Measurements from ENCODE around the gene TARM1.

The TARM1 gene

DNA sequence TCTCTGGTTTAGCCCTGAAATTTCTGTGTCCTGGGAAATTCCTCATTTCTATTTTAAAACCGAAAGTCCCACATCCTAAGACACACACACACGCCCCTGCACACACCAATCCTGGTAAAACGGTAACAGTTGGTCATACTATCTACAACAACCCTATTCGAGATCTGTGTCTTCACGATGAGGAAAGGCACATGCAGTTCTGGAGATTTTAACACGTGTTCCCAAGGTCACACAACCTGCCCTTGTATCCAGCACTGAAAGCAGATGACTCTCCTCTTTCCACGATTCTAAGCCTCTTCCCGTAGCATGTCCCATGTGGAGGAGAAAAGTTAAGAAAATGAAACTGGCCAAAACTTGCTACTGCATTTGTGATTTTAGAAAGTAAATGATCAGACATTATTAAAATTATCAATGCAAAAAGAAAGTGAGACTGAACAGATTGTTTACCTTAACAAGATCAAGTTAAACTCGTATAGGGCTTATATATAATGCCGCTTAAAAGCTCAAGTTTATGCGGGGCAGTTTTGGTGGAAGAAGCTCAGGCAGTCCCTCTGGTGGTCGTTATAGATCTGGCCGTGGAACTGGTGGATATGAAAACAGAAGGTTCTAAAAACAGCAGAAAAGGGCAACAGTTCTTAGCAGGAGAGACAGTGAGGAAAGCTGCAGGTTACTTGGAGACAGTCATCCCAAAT is 50.1 kb downstream of the TARM1 start:
- TF ChIP-seq POLR2A (IDR thresholded peaks at IDR 0.05; ENCODE audit: low read depth, low read length), result no peak
- no peak for FAIRE-seq
- no peak for DNase-seq (ENCODE audit: insufficient read length, low spot score)

DNA sequence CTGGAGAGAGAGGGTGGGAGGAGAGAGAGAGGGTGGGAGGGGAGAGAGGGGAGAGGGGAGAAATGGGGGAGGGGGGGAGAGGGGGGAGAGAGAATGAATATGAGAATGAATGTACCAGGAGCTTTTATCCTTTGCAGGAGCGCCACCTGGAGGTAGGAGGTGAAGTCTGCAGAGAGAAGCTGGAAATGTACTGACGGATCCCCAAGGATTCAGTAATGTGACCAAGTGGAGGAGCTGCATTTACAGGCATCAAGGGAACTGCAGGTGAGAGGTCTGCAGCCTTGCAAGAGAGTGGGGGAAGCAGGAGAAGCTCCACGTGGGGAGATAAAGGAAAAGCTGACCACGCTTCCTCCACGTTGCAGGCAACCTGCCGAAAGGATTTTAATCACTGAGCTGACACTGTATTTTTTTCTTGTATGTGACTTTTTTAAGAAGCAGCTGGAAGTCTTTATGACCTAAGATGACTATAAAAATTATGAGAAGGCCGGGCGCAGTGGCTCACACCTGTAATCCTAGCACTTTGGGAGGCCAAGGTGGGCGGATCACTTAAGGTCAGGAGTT is 51.2 kb downstream of the TARM1 start:
- DNase-seq (ENCODE audit: insufficient read length, low spot score) (peak; percentile 63), FAIRE-seq (peak; percentile 41)
- no peak for TF ChIP-seq POLR2A (IDR thresholded peaks at IDR 0.05; ENCODE audit: low read depth, low read length)

DNA sequence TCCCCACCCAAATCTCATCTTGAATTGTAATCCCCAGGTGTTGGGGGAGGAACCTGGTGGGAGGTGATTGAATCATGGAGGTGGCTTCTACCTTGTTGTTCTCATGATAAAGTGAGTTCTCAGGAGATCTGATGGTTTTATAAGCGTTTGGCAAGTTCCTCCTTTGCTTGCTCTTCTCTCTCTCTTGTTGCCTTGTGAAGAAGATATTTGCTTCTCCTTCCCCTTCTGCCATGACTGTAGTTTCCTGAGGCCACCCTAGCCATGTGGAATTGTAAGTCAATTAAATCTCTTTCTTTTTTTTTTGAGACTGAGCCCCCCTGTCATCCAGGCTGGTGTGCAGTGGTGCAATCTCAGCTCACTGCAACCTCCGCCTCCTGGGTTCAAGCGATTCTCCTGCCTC is 51.9 kb downstream of the TARM1 start:
- no peak for TF ChIP-seq POLR2A (IDR thresholded peaks at IDR 0.05; ENCODE audit: low read depth, low read length)
- FAIRE-seq (no peak), DNase-seq (ENCODE audit: insufficient read length, low spot score) (no peak)

DNA sequence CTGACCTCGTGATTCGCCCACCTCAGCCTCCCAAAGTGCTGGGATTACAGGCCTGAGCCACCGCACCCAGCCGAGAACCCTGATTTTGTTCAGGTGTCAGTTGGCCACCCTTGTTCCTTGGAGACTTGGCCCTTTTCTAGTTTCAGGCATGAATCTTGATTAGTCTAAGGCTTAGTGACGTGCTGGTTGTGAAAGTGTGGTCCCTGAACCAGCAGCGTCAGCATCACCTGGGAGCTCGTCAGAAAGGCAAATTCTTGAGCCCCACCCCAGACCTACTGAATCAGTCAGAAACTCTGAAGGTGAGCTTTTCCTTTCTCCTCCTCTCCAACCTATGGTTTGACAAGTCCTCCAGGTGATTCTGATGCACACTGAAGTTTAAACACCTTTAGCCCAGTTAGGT is 54.5 kb downstream of the TARM1 start:
- DNase-seq (ENCODE audit: insufficient read length, low spot score), result no peak
- FAIRE-seq, result no peak
- TF ChIP-seq POLR2A (IDR thresholded peaks at IDR 0.05; ENCODE audit: low read depth, low read length), result no peak

DNA sequence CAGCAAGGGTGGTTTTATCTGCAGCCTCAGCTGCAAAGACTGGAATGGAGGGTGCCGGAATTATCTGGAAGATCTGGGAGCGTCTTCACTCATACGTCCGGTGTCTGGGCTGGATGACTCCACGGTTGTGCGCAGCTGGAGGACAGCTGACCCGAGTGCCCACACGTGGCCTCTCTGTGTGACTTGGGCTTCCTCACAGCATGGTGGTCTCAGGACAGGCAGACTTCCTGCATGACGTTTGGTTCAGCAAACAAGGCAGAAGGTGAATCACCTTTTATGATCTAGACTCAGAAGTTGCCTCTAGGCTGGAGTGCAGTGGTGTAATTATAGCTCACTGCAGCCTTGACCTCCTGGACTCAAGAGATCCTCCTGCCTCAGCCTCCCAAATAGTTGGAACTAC is 56.5 kb downstream of the TARM1 start:
- no peak for FAIRE-seq
- TF ChIP-seq POLR2A (IDR thresholded peaks at IDR 0.05; ENCODE audit: low read depth, low read length), result no peak
- DNase-seq (ENCODE audit: insufficient read length, low spot score), result no peak

DNA sequence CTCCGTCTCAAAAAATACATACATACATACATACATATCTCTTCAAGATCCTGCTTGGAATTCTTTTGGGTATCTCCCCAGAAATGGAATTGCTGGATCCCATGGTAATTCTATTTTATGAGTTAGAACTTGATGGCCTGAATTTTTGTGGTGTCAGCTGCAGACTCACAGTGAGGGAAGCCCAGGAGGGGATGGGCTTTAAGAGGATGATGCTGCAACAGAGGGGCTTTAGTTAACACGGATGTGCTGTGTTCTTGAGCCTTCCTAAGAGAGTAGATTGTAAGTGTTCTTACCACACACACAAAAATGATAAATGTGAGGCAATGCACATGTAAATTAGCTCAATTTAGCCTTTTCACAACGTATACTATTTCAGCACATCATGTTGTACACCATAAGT is 58.0 kb downstream of the TARM1 start:
- no peak for DNase-seq (ENCODE audit: insufficient read length, low spot score)
- FAIRE-seq, result no peak
- TF ChIP-seq POLR2A (IDR thresholded peaks at IDR 0.05; ENCODE audit: low read depth, low read length), result no peak

DNA sequence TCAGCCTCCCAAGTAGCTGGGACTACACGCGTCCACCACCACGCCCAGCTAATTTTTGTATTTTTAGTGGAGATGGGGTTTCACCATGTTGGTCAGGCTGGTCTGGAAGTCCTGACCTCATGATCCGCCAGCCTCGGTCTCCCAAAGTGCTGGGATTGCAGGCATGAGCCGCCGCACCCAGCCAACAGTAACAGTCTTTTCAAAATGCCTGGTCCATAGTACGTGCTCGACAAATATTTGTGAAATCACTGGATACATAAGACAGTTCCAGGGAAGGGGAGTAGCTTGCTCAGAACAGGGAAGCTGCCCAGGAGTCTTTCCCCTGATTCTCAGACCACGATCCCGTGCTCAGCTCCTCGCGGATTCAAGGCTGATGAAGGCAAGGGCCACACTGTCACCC is 59.2 kb downstream of the TARM1 start:
- no peak for DNase-seq (ENCODE audit: insufficient read length, low spot score)
- TF ChIP-seq POLR2A (IDR thresholded peaks at IDR 0.05; ENCODE audit: low read depth, low read length), result no peak
- FAIRE-seq, result no peak

DNA sequence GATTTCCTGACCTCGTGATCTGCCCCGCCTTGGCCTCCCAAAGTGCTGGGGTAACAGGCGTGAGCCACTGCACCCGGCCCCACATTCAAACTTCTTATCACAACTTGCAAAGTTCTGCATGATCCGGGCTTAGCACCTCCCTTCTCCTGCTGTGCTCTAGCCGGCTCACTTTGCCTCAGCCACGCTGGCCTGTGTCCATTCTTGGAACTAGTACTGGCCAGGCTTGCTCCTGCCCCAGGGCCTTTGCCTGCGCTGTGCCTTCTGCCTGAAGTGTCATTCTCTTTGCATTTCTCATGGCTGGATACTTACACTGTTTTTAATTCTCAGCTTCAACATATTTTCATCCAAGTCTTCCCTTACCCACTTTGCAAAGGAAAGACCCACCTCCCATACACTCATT is 59.8 kb downstream of the TARM1 start:
- no peak for TF ChIP-seq POLR2A (IDR thresholded peaks at IDR 0.05; ENCODE audit: low read depth, low read length)
- FAIRE-seq (no peak), DNase-seq (ENCODE audit: insufficient read length, low spot score) (no peak)
